T47D (cell line): ENCODE measurements around the gene HTR6.

Experiments
- DNase-seq, 2 experiments: peaks; one replicate each; pipeline versions ENCODE4 v3.0.0 to v3.0.0-alpha.2; 2011 to 2012; ENCODE audit warnings: low read depth in 1 of 2, low spot score in 1 of 2
- JUND ChIP-seq: IDR thresholded peaks from 2 replicates; pipeline ENCODE4 v1.6.1; 2012; ENCODE audit warnings: low read depth
- in situ Hi-C: cut with HindIII; loops from 2 replicates; pipeline ENCODE4 v1.10.0; 2016; ENCODE audit warnings: low sequenced_read_pairs, low pct_unique_long_range_greater_than_20kb

HTR6 gene

DNA sequence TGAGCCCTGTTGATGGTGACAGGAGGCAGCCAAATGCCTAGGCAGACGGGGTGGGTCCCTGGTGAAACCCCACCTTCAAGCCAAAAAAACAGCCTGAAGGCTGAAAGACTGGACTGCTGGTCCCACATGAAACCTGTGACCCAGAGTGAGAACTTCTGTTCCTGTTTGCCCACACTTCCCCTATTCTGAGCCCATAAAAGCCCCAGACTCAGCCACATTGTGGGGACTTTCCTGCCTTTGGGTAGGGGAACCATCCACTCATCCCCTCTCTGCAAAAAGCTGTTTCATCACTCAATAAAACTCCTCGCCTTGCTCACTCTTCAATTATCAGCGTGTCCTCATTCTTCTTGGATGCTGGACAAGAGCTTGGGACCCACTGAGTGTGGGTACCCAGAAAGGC is 25.2 kb downstream of the HTR6 start:
- in situ Hi-C loops = no loop called here
- no peak for DNase-seq
- no peak for TF ChIP-seq JUND

DNA sequence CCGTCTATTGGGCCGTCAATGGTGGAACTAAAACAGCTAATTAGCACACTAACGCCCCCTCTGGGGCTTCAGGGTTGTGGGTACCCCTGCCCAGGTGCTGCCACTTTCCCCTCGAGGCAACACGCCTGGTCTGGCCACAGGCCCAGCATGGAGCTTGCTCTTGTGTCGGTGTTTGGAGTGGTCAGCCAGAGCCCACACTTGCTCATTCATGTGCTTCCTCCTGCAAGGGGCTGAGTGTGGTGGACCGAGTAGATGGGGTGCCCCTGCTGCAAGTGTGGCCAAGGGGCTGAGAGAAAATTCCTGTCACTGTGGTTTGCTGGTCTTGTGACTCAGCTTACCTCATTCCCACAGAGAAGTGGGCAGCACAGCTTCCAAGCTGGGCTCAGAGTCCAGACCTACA is 25.7 kb downstream of the HTR6 start:
- DNase-seq = no peak
- TF ChIP-seq JUND = no peak
- in situ Hi-C loops = no loop called here

DNA sequence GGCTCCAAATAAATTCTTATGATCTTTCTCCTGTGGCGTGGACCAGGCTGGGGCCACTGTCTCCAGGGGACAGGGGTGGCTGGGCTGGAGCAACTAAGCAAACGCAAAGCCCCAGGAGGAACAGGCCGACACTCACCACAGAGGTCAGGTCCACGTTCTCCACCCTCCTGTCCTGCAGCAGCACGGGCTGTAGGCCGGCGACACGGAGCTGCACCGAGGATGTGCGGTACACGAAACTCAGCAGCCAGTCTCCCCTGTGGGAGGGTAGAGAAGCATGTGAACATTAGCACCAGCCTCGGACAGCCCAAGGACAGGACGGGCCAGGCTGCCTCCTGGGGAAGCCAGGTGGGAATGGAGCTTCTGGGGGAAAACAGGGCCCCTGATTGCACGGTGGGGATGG is 29.6 kb downstream of the HTR6 start:
- DNase-seq = no peak
- in situ Hi-C loops = no loop called here
- TF ChIP-seq JUND = no peak

DNA sequence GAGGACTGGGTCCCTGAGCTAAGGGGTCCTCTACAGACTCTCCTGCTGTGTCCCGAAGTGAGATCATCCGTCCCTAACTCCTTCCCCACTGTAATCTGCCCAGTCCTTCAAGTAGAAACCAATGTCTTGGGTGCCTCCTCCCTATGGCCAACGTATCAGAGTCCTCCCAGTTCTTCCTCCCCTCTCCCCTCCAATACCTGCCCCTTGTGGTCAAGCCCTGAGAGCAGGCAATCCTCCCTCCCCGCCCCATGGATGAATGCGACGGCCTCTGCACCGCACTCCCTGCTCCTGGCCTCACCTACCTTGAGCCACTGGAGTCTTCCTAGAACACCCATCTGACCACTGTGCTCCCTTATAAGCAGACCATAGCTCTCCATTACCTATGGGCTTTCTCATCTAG is 31.1 kb downstream of the HTR6 start:
- no peak for DNase-seq
- in situ Hi-C loops = no loop called here

DNA sequence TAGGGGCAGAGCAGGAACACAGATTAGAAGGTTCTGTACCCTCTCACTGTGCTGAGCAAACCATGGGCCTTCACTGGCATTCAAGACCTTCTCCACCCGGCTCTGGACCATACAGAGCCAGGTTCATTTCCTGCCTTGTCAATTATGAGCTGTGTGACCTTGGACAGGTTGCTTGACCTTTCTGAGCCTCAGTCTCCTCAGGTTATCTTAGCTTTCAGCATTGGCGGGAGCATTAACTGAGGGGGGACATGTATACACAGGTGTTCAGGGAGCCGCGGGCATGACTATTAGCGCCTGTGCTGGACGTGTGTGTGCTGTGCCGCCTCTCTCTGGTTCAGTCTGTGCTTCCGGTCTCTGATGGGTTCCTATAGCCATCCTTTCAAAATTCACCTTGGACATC is 32.1 kb downstream of the HTR6 start:
- in situ Hi-C loops = no loop called here
- no peak for DNase-seq
- no peak for TF ChIP-seq JUND

More for the DNA sequence above, 31.1 kb downstream of the HTR6 start:
- no peak for TF ChIP-seq JUND

DNA sequence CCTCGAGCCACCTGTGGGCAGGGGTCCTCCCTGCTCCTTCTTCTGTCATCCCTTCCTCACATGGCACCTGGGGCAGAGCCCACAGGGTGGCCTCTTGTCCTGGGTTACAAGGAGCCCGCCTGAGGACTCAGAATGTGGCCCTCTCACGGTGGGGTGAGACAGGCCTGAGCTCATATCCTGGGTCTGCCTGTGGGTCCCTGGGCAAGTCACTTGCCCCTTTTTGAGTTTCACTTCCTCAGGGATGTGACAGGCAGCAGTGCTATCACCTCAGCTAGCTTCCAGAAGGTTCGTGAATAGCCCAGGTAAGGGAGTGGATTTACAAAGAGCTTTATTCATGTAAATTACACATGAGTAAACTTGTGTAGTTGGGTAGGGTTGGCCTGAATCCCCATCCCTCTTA is 33.5 kb downstream of the HTR6 start:
- DNase-seq = no peak
- TF ChIP-seq JUND = no peak
- in situ Hi-C loops = no loop called here

DNA sequence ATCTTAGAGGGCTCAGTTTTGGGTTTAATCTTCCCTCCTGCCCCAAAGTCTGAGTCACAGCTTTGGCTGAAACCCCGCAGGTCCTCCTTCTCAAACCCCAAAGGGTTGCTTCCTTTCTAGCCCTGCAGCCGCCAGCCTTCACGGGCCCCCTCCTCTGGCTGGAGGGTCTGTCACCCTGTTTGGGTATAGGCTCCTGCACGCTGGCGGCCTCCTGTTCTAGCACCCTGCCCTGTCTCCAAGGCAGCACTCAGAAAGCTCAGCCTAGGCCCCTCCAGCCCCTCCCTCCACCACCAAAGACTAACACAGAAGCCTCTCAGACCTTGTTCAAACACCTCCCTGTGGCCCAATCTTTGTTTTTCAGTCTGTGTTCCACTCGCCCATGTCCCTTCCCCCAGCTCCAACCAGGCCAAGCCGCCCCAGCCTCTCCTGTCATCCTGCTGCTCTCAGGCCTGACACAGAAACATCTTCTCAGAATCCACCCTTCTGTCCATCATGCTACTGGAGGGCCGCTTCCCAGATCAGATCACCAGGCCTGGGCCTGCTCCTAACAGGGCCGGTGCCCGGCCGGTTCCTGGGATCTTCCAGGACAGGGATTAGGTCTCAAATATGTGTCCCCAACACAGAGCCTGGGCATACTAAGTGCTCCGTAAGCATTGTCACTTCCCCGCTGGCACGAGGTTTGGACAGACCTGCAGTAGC is 35.6 kb downstream of the HTR6 start:
- no peak for DNase-seq
- in situ Hi-C loops = no loop called here
- TF ChIP-seq JUND = no peak

DNA sequence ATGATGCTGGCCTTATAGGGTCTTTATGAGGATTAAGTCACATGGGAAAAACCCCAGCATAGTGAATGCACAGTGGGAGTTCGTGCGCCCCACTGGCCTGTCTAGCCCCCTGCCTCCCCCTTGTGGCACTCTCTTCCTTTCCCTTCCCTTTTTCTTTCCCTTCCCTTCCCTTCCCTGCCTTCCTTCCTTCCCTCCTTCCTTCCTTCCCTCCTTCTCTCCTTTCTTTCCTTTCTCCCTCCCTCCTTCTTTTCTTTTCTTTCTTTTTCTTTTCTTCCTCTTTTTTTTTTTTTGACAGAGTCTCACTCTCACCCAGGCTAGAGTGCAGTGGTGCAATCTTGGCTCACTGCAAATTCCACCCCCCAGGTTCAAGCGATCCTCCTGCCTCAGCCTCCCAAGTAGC is 38.6 kb downstream of the HTR6 start:
- no peak for DNase-seq
- no peak for TF ChIP-seq JUND
- in situ Hi-C loops = no loop called here

DNA sequence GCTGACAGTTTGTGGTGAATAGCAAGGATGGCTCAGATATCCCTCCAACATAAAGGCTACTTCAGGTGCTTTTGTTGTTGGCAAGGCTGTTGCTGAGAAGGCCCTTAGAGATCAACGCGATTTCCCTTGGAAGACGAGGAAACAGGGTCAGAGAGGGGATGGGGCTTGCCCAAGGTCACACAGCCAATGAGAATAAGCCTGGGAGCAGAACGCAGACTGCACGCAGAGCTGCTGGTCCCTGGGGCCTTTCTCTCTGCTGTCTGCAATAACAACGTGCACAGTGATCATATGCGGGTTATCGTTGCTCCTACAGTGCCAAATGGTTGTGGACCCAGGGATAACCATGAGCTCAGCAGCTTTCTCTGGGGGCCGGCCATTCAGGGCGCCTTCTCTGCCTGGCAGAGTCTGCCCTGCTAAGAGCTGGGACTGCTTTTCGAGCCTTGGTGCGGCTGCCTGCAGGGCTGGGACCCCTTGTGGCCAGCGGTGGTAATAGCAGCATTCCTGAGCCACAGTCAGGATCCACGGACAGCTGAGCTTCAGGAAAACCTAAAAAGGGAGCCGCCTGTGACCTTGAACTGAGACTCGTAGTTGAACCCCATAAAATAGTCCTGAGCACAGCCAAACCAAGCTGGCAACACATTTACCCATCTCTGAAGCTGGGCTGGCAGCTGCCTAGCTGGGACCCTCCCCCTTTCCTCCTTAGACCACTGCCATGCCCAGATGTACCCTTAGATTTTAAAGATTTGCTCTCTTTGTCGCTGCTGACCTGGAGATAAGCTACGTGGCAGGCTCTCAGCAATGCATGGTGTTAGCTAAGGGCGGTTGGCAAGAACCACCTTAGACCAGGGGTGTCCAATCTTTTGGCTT is 39.8 kb downstream of the HTR6 start:
- in situ Hi-C loops = no loop called here

DNA sequence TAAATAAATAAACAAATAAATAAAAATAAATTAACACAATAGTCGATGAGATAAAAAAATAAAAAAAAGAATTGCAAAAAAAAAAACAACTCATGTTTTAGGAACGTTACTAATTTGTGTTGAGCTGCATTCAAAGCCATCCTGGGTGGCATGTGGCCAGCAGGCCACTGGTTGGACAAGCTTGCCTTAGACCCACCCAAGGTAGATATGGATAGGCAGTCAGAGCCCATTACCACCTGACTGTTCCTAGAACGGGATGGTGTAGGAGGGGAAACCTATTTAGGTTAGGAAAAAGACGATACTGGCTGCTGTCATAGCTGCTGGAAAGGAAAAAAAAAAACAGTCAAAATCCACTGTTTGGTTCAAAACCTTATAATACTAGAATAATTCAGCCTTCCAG is 40.8 kb downstream of the HTR6 start:
- in situ Hi-C loops = no loop called here
- no peak for TF ChIP-seq JUND

More for the DNA sequence above, 39.8 kb downstream of the HTR6 start:
- peak; percentile 72 to 73 for DNase-seq
- TF ChIP-seq JUND = no peak

DNA sequence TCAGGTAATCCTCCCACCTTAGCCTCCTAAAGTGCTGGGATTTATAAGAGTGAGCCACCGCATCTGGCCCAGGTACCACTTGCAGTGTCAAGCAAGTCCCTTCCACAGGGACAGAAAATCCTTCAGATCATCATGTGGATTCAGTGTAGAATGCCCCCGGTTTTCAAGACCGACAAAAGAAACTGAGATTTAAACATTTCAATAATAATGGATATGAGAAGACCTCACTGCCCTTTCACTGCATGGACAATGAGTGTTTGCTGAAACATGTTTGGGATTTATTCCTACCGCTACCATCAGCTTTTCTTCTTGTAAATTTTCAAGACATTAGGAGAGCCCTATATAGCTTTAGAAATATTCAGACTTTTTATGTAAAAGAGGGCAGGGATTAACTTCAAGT is 41.5 kb downstream of the HTR6 start:
- in situ Hi-C loops = no loop called here
- no peak for DNase-seq
- TF ChIP-seq JUND = no peak

More for the DNA sequence above, 40.8 kb downstream of the HTR6 start:
- no peak for DNase-seq

DNA sequence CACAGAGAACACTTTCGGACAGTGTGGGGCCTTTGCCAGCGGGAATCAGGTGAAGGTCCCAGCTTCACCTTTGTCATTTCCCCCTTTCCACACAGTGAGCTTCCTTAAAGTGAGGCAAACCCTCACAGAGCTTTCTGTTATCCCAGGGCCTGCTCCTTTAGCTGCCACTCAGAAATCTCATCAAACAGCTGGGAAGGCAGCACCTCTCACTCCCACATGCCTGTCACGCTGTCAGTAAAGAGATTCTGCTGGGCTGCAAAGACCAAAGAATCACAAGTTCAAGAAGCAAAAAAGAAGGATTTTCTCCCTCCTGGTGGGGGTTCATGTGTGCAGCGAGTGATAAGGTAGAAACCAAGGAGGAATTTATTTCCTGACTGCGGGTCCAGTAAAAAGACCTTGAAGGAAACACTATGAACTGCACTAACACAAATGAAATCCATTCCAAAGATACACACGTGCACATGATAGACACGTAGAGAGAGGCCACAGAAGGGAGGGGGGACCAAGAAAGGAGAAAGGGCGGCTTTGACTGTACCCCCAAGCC is 44.0 kb downstream of the HTR6 start:
- no peak for DNase-seq
- in situ Hi-C loops = no loop called here
- no peak for TF ChIP-seq JUND

DNA sequence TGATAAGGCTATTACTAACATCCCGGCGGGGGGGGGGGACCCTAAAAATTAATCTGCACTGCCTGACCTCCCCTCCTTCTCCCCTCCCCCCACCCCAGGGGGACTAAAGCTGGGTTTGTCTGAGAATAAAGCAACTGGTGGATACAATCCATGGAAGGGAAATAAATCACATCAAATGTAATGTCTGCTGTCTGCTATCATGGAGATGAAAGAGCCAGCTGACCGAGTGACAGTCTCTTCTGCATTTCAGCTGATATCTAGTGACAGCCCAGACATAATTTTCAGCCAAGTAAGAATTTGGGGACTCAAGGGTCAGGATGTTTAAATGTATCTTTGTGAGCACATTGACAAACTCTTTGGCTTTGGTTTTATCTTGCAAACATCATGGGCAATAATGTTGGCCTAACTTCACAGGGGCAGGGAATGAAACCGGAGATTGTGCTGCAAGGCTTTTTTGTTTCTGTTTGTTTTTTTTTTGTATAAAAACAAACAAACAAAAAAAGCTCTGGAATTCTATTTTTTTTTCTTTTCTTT is 44.7 kb downstream of the HTR6 start:
- in situ Hi-C loops = no loop called here
- TF ChIP-seq JUND = no peak
- no peak for DNase-seq
